ENCODE results near the gene GADL1.

The GADL1 gene

DNA sequence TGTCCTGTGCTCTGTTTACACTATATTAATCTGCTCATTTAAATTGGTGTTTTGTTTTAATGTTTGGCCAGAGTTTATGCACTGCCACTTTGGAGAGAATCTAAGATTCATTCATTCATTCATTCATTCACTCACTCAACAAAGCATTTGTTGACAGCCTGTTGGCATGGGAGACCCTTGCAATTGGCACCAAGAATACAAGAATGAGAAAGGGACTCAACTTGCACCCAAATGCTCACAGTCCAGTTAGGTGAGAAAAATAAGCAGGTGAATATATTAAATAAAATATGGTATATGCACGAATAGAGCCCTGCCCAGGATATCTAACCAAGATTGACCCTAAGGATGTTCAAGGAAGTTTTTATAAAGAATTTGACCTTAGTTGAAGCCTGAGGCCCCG lies 207.7 kb downstream of the GADL1 start:
- no peak for TF ChIP-seq ZNF747 (tag by site-specific recombination; IDR thresholded peaks at IDR 0.05)
- no peak for TF ChIP-seq SETDB1 (IDR thresholded peaks at IDR 0.05; ENCODE audit: insufficient read length, low read length)
- no peak for TF ChIP-seq ZNF510 (tag by site-specific recombination; IDR thresholded peaks at IDR 0.05; ENCODE audit: insufficient replicate concordance)
- Histone ChIP-seq H3K4me1 (ENCODE audit: control insufficient read depth, insufficient read depth, low read length) (peaks cover 4% of the 10 kb centered on the region), H3K9me3 (ENCODE audit: control insufficient read depth, insufficient read depth, low read depth, low read length) (no peaks in the 10 kb centered on the region), H3K36me3 (ENCODE audit: control insufficient read depth in 2 of 2, insufficient read depth in 1 of 2, low read length in 2 of 2) (peaks cover 0 to 23% of the 10 kb centered on the region in 2 experiments; a peak in 1 of 3 replicates), H3K27ac (ENCODE audit: extremely low read depth, low read depth, low read length) (no peak overlapping the region), H3K4me3 (ENCODE audit: low read depth, low read length) (no peak overlapping the region)
- CTCF ChIA-PET, result no interaction called here
- POLR2A ChIA-PET, result no interaction called here

DNA sequence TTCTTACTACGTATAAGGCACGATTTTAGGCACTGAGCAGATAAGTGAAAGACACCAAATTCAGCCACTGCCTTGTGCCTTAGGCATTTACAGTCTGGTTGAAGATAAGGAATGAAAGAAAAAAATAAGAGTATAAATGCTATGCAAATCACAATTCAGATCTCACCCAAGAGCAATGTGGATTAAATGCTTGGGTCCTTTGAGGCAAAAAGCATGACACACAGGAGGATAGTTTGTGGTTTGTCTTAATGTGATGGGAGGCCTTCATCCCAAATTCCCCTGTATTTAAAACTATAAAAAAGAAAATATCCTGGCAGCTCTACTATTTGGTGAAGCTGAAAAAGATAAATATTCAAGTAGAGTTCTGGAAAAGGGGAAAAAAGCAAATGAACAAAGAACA lies 208.3 kb downstream of the GADL1 start:
- H3K4me3 ChIP-seq (ENCODE audit: low read depth, low read length), result no peak overlapping the region
- peaks cover 0 to 19% of the 10 kb centered on the region in 2 experiments; a peak in 1 of 3 replicates for H3K36me3 ChIP-seq (ENCODE audit: control insufficient read depth in 2 of 2, insufficient read depth in 1 of 2, low read length in 2 of 2)
- no peaks in the 10 kb centered on the region for H3K9me3 ChIP-seq (ENCODE audit: control insufficient read depth, insufficient read depth, low read depth, low read length)
- H3K27ac ChIP-seq (ENCODE audit: extremely low read depth, low read depth, low read length), result no peak overlapping the region
- CTCF ChIA-PET, result interaction anchor here (0.6 to 1.1 kb wide), 3 partner anchors 31 to 581 kb away, joined by 3 read pairs; no protein-coding TSS in a partner anchor
- POLR2A ChIA-PET, result no interaction called here
- TF ChIP-seq, protein P1, sequence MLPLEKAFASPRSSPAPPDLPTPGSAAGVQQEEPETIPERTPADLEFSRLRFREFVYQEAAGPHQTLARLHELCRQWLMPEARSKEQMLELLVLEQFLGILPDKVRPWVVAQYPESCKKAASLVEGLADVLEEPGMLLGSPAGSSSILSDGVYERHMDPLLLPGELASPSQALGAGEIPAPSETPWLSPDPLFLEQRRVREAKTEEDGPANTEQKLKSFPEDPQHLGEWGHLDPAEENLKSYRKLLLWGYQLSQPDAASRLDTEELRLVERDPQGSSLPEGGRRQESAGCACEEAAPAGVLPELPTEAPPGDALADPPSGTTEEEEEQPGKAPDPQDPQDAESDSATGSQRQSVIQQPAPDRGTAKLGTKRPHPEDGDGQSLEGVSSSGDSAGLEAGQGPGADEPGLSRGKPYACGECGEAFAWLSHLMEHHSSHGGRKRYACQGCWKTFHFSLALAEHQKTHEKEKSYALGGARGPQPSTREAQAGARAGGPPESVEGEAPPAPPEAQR (tag by site-specific recombination; IDR thresholded peaks at IDR 0.05), result no peak
- no peak for TF ChIP-seq ZSCAN30 (tag by site-specific recombination; IDR thresholded peaks at IDR 0.05)
- H3K4me1 ChIP-seq (ENCODE audit: control insufficient read depth, insufficient read depth, low read length), result peaks cover 4% of the 10 kb centered on the region

DNA sequence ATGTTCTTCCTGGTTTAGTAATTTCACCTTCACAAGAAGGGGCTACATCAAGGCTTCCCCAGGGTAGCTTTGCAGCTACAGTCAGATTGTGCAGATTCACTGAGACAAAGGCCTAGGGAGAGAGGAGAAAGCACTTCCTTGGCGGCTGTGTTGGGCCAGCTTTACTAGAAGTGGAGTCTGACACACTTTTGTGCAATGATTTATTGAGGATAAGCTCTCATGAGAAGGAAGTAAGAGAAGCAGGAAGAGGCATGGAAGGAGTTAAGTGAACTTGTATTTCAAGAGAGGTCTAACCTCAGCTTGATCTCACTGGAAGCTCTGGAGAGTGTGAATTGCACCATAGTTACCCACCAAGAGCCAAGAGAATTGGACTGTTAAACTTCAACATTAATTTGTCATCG lies 209.2 kb downstream of the GADL1 start:
- TF ChIP-seq ZNF843 (tag by site-specific recombination; IDR thresholded peaks at IDR 0.05) (no peak), ZNF335 (tag by site-specific recombination; conservative IDR thresholded peaks at IDR 0.05) (no peak), ZNF521 (tag by site-specific recombination; IDR thresholded peaks at IDR 0.05) (no peak), ZNF626 (tag by site-specific recombination; IDR thresholded peaks at IDR 0.05) (no peak), ZNF701 (tag by site-specific recombination; IDR thresholded peaks at IDR 0.05) (no peak), ZFP41 (tag by site-specific recombination; IDR thresholded peaks at IDR 0.05; ENCODE audit: borderline replicate concordance) (no peak), ZNF747 (tag by site-specific recombination; IDR thresholded peaks at IDR 0.05) (no peak), ZNF501 (tag by site-specific recombination; IDR thresholded peaks at IDR 0.05) (no peak), ZNF664 (tag by site-specific recombination; IDR thresholded peaks at IDR 0.05) (no peak), ZNF777 (tag by site-specific recombination; IDR thresholded peaks at IDR 0.05; ENCODE audit: borderline replicate concordance) (no peak), ZNF610 (tag by site-specific recombination; IDR thresholded peaks at IDR 0.05; ENCODE audit: borderline replicate concordance) (no peak), ZNF561 (tag by site-specific recombination; IDR thresholded peaks at IDR 0.05; ENCODE audit: borderline replicate concordance) (no peak)
- TF ChIP-seq, protein P2, sequence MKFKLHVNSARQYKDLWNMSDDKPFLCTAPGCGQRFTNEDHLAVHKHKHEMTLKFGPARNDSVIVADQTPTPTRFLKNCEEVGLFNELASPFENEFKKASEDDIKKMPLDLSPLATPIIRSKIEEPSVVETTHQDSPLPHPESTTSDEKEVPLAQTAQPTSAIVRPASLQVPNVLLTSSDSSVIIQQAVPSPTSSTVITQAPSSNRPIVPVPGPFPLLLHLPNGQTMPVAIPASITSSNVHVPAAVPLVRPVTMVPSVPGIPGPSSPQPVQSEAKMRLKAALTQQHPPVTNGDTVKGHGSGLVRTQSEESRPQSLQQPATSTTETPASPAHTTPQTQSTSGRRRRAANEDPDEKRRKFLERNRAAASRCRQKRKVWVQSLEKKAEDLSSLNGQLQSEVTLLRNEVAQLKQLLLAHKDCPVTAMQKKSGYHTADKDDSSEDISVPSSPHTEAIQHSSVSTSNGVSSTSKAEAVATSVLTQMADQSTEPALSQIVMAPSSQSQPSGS (tag by site-specific recombination; IDR thresholded peaks at IDR 0.05; ENCODE audit: low read depth), result no peak
- TF ChIP-seq, protein P1 (tag by site-specific recombination; IDR thresholded peaks at IDR 0.05), result no peak
- TF ChIP-seq, protein P3, sequence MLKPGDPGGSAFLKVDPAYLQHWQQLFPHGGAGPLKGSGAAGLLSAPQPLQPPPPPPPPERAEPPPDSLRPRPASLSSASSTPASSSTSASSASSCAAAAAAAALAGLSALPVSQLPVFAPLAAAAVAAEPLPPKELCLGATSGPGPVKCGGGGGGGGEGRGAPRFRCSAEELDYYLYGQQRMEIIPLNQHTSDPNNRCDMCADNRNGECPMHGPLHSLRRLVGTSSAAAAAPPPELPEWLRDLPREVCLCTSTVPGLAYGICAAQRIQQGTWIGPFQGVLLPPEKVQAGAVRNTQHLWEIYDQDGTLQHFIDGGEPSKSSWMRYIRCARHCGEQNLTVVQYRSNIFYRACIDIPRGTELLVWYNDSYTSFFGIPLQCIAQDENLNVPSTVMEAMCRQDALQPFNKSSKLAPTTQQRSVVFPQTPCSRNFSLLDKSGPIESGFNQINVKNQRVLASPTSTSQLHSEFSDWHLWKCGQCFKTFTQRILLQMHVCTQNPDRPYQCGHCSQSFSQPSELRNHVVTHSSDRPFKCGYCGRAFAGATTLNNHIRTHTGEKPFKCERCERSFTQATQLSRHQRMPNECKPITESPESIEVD (tag by site-specific recombination; IDR thresholded peaks at IDR 0.05), result no peak
- TF ChIP-seq, protein P4, sequence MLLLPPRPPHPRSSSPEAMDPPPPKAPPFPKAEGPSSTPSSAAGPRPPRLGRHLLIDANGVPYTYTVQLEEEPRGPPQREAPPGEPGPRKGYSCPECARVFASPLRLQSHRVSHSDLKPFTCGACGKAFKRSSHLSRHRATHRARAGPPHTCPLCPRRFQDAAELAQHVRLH (tag by site-specific recombination; IDR thresholded peaks at IDR 0.05), result no peak
- TF ChIP-seq, protein P5, sequence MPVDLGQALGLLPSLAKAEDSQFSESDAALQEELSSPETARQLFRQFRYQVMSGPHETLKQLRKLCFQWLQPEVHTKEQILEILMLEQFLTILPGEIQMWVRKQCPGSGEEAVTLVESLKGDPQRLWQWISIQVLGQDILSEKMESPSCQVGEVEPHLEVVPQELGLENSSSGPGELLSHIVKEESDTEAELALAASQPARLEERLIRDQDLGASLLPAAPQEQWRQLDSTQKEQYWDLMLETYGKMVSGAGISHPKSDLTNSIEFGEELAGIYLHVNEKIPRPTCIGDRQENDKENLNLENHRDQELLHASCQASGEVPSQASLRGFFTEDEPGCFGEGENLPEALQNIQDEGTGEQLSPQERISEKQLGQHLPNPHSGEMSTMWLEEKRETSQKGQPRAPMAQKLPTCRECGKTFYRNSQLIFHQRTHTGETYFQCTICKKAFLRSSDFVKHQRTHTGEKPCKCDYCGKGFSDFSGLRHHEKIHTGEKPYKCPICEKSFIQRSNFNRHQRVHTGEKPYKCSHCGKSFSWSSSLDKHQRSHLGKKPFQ (tag by site-specific recombination; IDR thresholded peaks at IDR 0.05), result no peak
- H3K4me3 ChIP-seq (ENCODE audit: low read depth, low read length), result no peak overlapping the region
- no peaks in the 10 kb centered on the region for H3K9me3 ChIP-seq (ENCODE audit: control insufficient read depth, insufficient read depth, low read depth, low read length)
- H3K4me1 ChIP-seq (ENCODE audit: control insufficient read depth, insufficient read depth, low read length), result peaks cover 4% of the 10 kb centered on the region
- no peak overlapping the region for H3K27ac ChIP-seq (ENCODE audit: extremely low read depth, low read depth, low read length)
- ChIA-PET CTCF (interaction anchor here (1.1 kb wide), 2 partner anchors 8 to 56 kb away, joined by 3 read pairs; no protein-coding TSS in a partner anchor), POLR2A (no interaction called here)
- peaks cover 0 to 9% of the 10 kb centered on the region in 2 experiments; a peak in 1 of 3 replicates for H3K36me3 ChIP-seq (ENCODE audit: control insufficient read depth in 2 of 2, insufficient read depth in 1 of 2, low read length in 2 of 2)
